Ovary (tissue), 3 donors: Measurements from ENCODE around the gene RHBDF2.

ENCODE experiments used
- CTCF ChIP-seq, 3 donors: fragments of 450-650 bp in 2 of 3; fragments of 200-600 bp in 1 of 3; IDR thresholded peaks; one replicate each; pipeline versions ENCODE4 v1.5.1 to v1.8.0; 2016 to 2022; ENCODE audit warnings: antibody characterized with exemption in 3 of 3, mild to moderate bottlenecking in 1 of 3
- EP300 ChIP-seq: sonication (generic); formaldehyde crosslinking; IDR thresholded peaks from one replicate; pipeline ENCODE4 v1.6.1; 2017; ENCODE audit warnings: antibody characterized with exemption
- POLR2A ChIP-seq: fragments of 450-650 bp; IDR thresholded peaks from one replicate; pipeline ENCODE4 v1.6.1; 2017; ENCODE audit warnings: antibody characterized with exemption, mild to moderate bottlenecking, moderate library complexity
- donor health status: DM: no; HTN: no; CAD: no.

GRCh38 chr17:76435751-76436150 lies 65.5 kb downstream of the RHBDF2 start:
- TF ChIP-seq CTCF (IDR thresholded peaks at IDR 0.05) (no peak), POLR2A (no peak), EP300 (no peak)
